Neuronal stem cell (in vitro differentiated cells): ENCODE results near the gene LDB2.

Source experiments
- DNase-seq: peaks from one replicate; pipeline ENCODE4 v3.0.0-alpha.2; 2013; ENCODE audit warnings: low spot score
- H2AFZ ChIP-seq: one replicate; pipeline ENCODE4 v1.6.1; 2013; ENCODE audit warnings: mild to moderate bottlenecking, low read length, inconsistent platforms
- H2AK5ac ChIP-seq: 2 replicates; pipeline ENCODE4 v1.6.1; 2013; ENCODE audit warnings: low read depth, mild to moderate bottlenecking, inconsistent platforms, low read length, moderate library complexity, mixed read lengths
- H2BK120ac ChIP-seq: 2 replicates; pipeline ENCODE4 v1.6.1; 2013; ENCODE audit warnings: low read depth, mild to moderate bottlenecking, inconsistent platforms, low read length, moderate library complexity, mixed read lengths
- H2BK12ac ChIP-seq: one replicate; pipeline ENCODE4 v1.6.1; 2013; ENCODE audit warnings: low read length, inconsistent platforms
- H2BK15ac ChIP-seq: 2 replicates; pipeline ENCODE4 v1.6.1; 2013; ENCODE audit warnings: mild to moderate bottlenecking, low read length, inconsistent platforms, mixed read lengths
- H2BK5ac ChIP-seq: one replicate; pipeline ENCODE4 v1.6.1; 2013; ENCODE audit warnings: inconsistent platforms, mild to moderate bottlenecking, low read length, moderate library complexity
- H3K14ac ChIP-seq: one replicate; pipeline ENCODE4 v1.6.1; 2013; ENCODE audit warnings: low read length, inconsistent platforms
- H3K18ac ChIP-seq: 2 replicates; pipeline ENCODE4 v1.6.1; 2013; ENCODE audit warnings: low read length, inconsistent platforms
- H3K23ac ChIP-seq: 2 replicates; pipeline ENCODE4 v1.6.1; 2013; ENCODE audit warnings: low read depth, mild to moderate bottlenecking, mixed read lengths, low read length, inconsistent platforms; ENCODE audit not compliant: poor library complexity
- H3K27ac ChIP-seq: replicated peaks from 3 replicates; pipeline ENCODE4 v1.5.1; 2013; ENCODE audit warnings: low read length, inconsistent platforms
- H3K27me3 ChIP-seq, 3 experiments: 2 replicates each; pipeline ENCODE4 v1.6.1; 2013; ENCODE audit warnings: low read length in 3 of 3, mild to moderate bottlenecking in 2 of 3, inconsistent platforms in 1 of 3, low read depth in 1 of 3, mixed read lengths in 1 of 3, moderate library complexity in 1 of 3; ENCODE audit not compliant: control insufficient read depth in 3 of 3, insufficient read depth in 3 of 3
- H3K36me3 ChIP-seq, 2 donors: replicated peaks in 1 of 2; 2 replicates each; pipeline ENCODE4 v1.6.1; 2013; ENCODE audit warnings: low read length in 2 of 2; ENCODE audit not compliant: control insufficient read depth in 2 of 2, insufficient read depth in 2 of 2
- H3K4ac ChIP-seq: 2 replicates; pipeline ENCODE4 v1.6.1; 2013; ENCODE audit warnings: inconsistent platforms, mild to moderate bottlenecking, low read length, moderate library complexity
- H3K4me1 ChIP-seq, 2 donors: 1 replicate in 1 of 2; 2 replicates in 1 of 2; pipeline ENCODE4 v1.6.1; 2013; ENCODE audit warnings: low read length in 2 of 2, low read depth in 1 of 2; ENCODE audit not compliant: control insufficient read depth in 2 of 2, insufficient read depth in 1 of 2
- H3K4me2 ChIP-seq: one replicate; pipeline ENCODE4 v1.6.1; 2013; ENCODE audit warnings: mild to moderate bottlenecking, low read length, inconsistent platforms; ENCODE audit not compliant: insufficient read depth, poor library complexity, severe bottlenecking
- H3K4me3 ChIP-seq, 2 donors: 2 replicates each; pipeline ENCODE4 v1.5.1; 2013; ENCODE audit warnings: low read length in 2 of 2, mild to moderate bottlenecking in 2 of 2, inconsistent platforms in 1 of 2, moderate library complexity in 1 of 2
- H3K79me1 ChIP-seq: one replicate; pipeline ENCODE4 v1.6.1; 2013; ENCODE audit warnings: low read depth, mild to moderate bottlenecking, inconsistent platforms, low read length, moderate library complexity
- H3K9ac ChIP-seq: one replicate; pipeline ENCODE4 v1.6.1; 2013; ENCODE audit warnings: mild to moderate bottlenecking, low read depth, low read length, inconsistent platforms; ENCODE audit not compliant: poor library complexity
- H3K9me3 ChIP-seq, 2 donors: replicated peaks in 1 of 2; 2 replicates each; pipeline versions ENCODE3 to v1.6.1; 2013; ENCODE audit warnings: low read length in 2 of 2, mild to moderate bottlenecking in 2 of 2, inconsistent platforms in 1 of 2, low read depth in 1 of 2, mixed read lengths in 1 of 2, moderate library complexity in 1 of 2; ENCODE audit not compliant: control insufficient read depth in 2 of 2, insufficient read depth in 1 of 2
- H4K8ac ChIP-seq: one replicate; pipeline ENCODE4 v1.6.1; 2013; ENCODE audit warnings: low read depth, mild to moderate bottlenecking, inconsistent platforms, low read length, moderate library complexity
- H4K91ac ChIP-seq: one replicate; pipeline ENCODE4 v1.6.1; 2013; ENCODE audit warnings: low read length, low read depth, mild to moderate bottlenecking, inconsistent platforms; ENCODE audit not compliant: poor library complexity
- WGBS, 2 donors: extraction: QIAGEN DNeasy Blood & Tissue Kit; methylation state at CpG; one replicate each; pipeline ENCODE4 v1.1.7; 2013; ENCODE audit warnings: missing lambda C conversion rate in 2 of 2, mixed read lengths in 1 of 2; ENCODE audit not compliant: insufficient read length in 2 of 2, insufficient replicate concordance in 1 of 2; ENCODE audit errors: extremely low coverage in 2 of 2; 5-methylcytosine and 5-hydroxymethylcytosine counted together

LDB2 gene

GRCh38 chr4:16480011-16480410, 418.4 kb downstream of the LDB2 start:
- Histone ChIP-seq H3K23ac (no peak overlapping the region), H2BK120ac (no peak overlapping the region), H4K8ac (no peak overlapping the region), H3K9ac (no peak overlapping the region), H3K27ac (no peak overlapping the region), H3K4me1 (no peaks in the 10 kb centered on the region), H2AFZ (no peak overlapping the region), H2BK15ac (no peak overlapping the region), H3K4me2 (no peak overlapping the region), H3K27me3 (no peaks in the 10 kb centered on the region), H3K36me3 (no peaks in the 10 kb centered on the region), H2AK5ac (no peak overlapping the region), H3K18ac (no peak overlapping the region), H3K9me3 (peaks cover 0 to 4% of the 10 kb centered on the region in 2 donors), H3K4ac (no peak overlapping the region), H3K14ac (no peak overlapping the region), H2BK12ac (no peak overlapping the region), H3K4me3 (no peak overlapping the region), H3K79me1 (no peaks in the 10 kb centered on the region), H2BK5ac (no peak overlapping the region), H4K91ac (no peak overlapping the region)
- DNase-seq = no peak
- WGBS, 2 donors = no CpG with 5 or more reads among the region's 2 CpGs

DNA sequence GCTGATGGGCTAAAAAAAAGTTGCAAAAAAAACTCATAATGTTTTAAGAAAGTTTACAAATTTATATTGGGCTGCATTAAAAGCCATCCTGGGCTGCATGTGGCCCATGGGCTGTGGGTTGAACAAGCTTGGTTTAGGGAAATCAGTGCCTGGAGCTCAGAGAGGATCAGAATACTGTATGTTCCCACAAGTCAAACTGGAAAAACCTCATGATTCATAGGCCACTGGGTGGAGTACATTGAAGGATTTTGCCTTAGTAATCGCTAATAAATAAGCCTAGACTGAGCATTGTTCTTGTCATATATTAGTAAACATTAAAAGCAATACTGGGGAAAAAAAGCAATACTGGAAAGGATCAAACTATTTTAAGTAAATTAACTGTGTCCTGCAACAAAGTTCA, 425.9 kb downstream of the LDB2 start:
- Histone ChIP-seq H3K79me1 (no peaks in the 10 kb centered on the region), H3K18ac (no peak overlapping the region), H3K4ac (no peak overlapping the region), H2AFZ (no peak overlapping the region), H3K9me3 (peaks cover 0 to under 1% of the 10 kb centered on the region in 2 donors), H2BK120ac (no peak overlapping the region), H2BK15ac (no peak overlapping the region), H2BK5ac (no peak overlapping the region), H3K27ac (no peak overlapping the region), H2BK12ac (no peak overlapping the region), H3K4me3 (no peak overlapping the region), H4K8ac (no peak overlapping the region), H3K27me3 (no peaks in the 10 kb centered on the region), H4K91ac (no peak overlapping the region), H3K14ac (no peak overlapping the region), H3K4me1 (no peaks in the 10 kb centered on the region), H3K9ac (no peak overlapping the region), H3K4me2 (no peak overlapping the region), H3K23ac (no peak overlapping the region), H3K36me3 (no peaks in the 10 kb centered on the region), H2AK5ac (no peak overlapping the region)
- no peak for DNase-seq
- WGBS, 2 donors = no CpG with 5 or more reads among the region's 1 CpG

DNA sequence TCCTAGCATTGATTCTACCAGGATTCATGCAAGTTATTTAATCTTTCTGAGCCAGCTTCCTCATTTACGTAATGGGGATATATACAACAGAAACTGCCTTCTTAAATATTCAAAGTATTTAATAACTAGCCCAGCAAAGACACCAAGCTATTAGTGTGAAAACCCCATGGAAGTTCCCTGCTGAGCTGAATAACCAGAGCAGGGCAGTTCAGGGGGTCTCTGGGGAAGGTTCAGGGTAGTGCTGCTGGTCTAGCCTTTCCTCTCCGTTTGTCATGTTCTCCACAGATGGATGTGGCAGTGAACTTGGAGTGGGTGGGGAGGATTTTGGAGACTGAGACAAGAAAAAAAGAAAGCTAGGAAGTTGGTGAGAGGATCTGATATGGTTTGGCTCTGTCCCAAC, 431.4 kb downstream of the LDB2 start:
- WGBS, 2 donors = no CpG with 5 or more reads among the region's 2 CpGs
- Histone ChIP-seq H2BK15ac (no peak overlapping the region), H2BK12ac (no peak overlapping the region), H3K9ac (no peak overlapping the region), H3K14ac (no peak overlapping the region), H3K4me1 (peaks cover 0 to 2% of the 10 kb centered on the region in 2 donors), H2BK5ac (no peak overlapping the region), H3K27ac (no peak overlapping the region), H3K4ac (no peak overlapping the region), H2AK5ac (no peak overlapping the region), H3K23ac (no peak overlapping the region), H3K4me3 (no peak overlapping the region), H3K27me3 (no peaks in the 10 kb centered on the region), H2AFZ (no peak overlapping the region), H3K36me3 (no peaks in the 10 kb centered on the region), H3K18ac (no peak overlapping the region), H3K4me2 (no peak overlapping the region), H3K79me1 (no peaks in the 10 kb centered on the region), H4K8ac (no peak overlapping the region), H2BK120ac (no peak overlapping the region), H4K91ac (no peak overlapping the region), H3K9me3 (no peaks in the 10 kb centered on the region)
- DNase-seq = no peak

GRCh38 chr4:16466581-16466980, 431.9 kb downstream of the LDB2 start:
- H2AK5ac ChIP-seq = no peak overlapping the region
- no peak overlapping the region for H2AFZ ChIP-seq
- H3K36me3 ChIP-seq = no peaks in the 10 kb centered on the region
- no peak overlapping the region for H3K23ac ChIP-seq
- H3K79me1 ChIP-seq = no peaks in the 10 kb centered on the region
- no peaks in the 10 kb centered on the region for H3K9me3 ChIP-seq
- H3K4ac ChIP-seq = no peak overlapping the region
- H3K27ac ChIP-seq = no peak overlapping the region
- no peak overlapping the region for H3K14ac ChIP-seq
- H2BK12ac ChIP-seq = no peak overlapping the region
- WGBS, 2 donors = no CpG with 5 or more reads among the region's 1 CpG
- H2BK5ac ChIP-seq = no peak overlapping the region
- H3K4me2 ChIP-seq = no peak overlapping the region
- peaks cover 0 to 2% of the 10 kb centered on the region in 2 donors for H3K4me1 ChIP-seq
- no peak overlapping the region for H3K18ac ChIP-seq
- no peak overlapping the region for H3K9ac ChIP-seq
- no peak overlapping the region for H4K91ac ChIP-seq
- no peak overlapping the region for H2BK15ac ChIP-seq
- H3K27me3 ChIP-seq = no peaks in the 10 kb centered on the region
- no peak overlapping the region for H2BK120ac ChIP-seq
- H3K4me3 ChIP-seq = no peak overlapping the region
- no peak for DNase-seq
- H4K8ac ChIP-seq = no peak overlapping the region
